LNCaP clone FGC (cell line): Measurements from ENCODE around the gene CTNNBIP1.
A peak's percentile ranks its signal among the peaks of the same experiment; 100 is the strongest.

Source experiments
- DNase-seq: peaks from one replicate; pipeline ENCODE4 v3.0.0-alpha.2; 2011; ENCODE audit warnings: low read depth
- H3K4me3 ChIP-seq: 2 replicates; pipeline ENCODE4 v1.5.1; 2011; ENCODE audit warnings: mild to moderate bottlenecking, low read depth, low read length, control low read depth
- CTCF ChIP-seq: IDR thresholded peaks from 2 replicates; pipeline ENCODE4 v1.5.1; 2012; ENCODE audit warnings: mild to moderate bottlenecking; ENCODE audit not compliant: control insufficient read depth, insufficient read depth; ENCODE audit errors: extremely low read depth

The CTNNBIP1 gene

GRCh38 chr1:9877962-9878361, 32.1 kb downstream of the CTNNBIP1 start:
- no peak overlapping the region for H3K4me3 ChIP-seq
- no peak for DNase-seq
- no peak for TF ChIP-seq CTCF

- no peak for TF ChIP-seq CTCF
- DNase-seq: no peak
- no peak overlapping the region for H3K4me3 ChIP-seq
These were observed 34.5 kb downstream of the CTNNBIP1 start for GRCh38 chr1:9875636-9876000.

GRCh38 chr1:9874959-9875635, 35.0 kb downstream of the CTNNBIP1 start:
- H3K4me3 ChIP-seq: no peak overlapping the region
- peak; percentile 27 for DNase-seq
- TF ChIP-seq CTCF: peak; percentile 89

- H3K4me3 ChIP-seq: no peak overlapping the region
- DNase-seq: no peak
- no peak for TF ChIP-seq CTCF
These were observed 35.7 kb downstream of the CTNNBIP1 start for GRCh38 chr1:9874412-9874811.

GRCh38 chr1:9873992-9874391, 36.1 kb downstream of the CTNNBIP1 start:
- TF ChIP-seq CTCF: no peak
- DNase-seq: no peak
- H3K4me3 ChIP-seq: no peak overlapping the region

GRCh38 chr1:9873385-9873784, 36.7 kb downstream of the CTNNBIP1 start:
- DNase-seq: no peak
- TF ChIP-seq CTCF: no peak
- H3K4me3 ChIP-seq: no peak overlapping the region
